Measurements from ENCODE around the gene MDH1. TPM values are rescaled to one million over a fixed set of nuclear protein-coding genes. Genes with fewer than 3 reads are reported as not detected.

MDH1 gene
- total and polyA plus RNA-seq, 12 donors: 1,017 to 1,698 (median 1,564) TPM

DNA sequence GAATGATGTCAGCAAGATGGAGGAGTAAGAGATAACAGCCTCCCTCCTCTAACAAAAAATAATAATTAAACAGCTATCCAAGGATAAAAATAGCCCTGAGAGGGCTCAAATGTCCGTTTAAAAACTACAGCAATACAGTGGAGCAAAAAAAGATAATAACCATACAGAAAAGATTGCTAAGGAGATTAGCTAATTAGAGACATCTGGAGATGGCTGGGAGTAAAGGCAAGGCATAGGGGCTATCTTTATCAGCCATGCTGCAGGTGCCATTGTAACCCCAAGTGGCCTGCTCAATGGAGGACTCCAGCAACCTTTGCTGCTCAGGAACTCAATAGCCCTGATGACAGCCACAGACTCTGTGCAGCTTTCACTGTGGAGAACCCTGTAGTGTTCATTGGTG is 42.7 kb downstream of the MDH1 start:
- Histone ChIP-seq H3K4me1 (no peaks in the 10 kb centered on the region), H3K27ac (no peak overlapping the region), H3K27me3 (no peaks in the 10 kb centered on the region), H3K4me3 (no peak overlapping the region), H3K9me3 (peaks cover 0 to 62% (median 31%) of the 10 kb centered on the region in 11 donors), H3K36me3 (no peaks in the 10 kb centered on the region)
- TF ChIP-seq, protein P1, sequence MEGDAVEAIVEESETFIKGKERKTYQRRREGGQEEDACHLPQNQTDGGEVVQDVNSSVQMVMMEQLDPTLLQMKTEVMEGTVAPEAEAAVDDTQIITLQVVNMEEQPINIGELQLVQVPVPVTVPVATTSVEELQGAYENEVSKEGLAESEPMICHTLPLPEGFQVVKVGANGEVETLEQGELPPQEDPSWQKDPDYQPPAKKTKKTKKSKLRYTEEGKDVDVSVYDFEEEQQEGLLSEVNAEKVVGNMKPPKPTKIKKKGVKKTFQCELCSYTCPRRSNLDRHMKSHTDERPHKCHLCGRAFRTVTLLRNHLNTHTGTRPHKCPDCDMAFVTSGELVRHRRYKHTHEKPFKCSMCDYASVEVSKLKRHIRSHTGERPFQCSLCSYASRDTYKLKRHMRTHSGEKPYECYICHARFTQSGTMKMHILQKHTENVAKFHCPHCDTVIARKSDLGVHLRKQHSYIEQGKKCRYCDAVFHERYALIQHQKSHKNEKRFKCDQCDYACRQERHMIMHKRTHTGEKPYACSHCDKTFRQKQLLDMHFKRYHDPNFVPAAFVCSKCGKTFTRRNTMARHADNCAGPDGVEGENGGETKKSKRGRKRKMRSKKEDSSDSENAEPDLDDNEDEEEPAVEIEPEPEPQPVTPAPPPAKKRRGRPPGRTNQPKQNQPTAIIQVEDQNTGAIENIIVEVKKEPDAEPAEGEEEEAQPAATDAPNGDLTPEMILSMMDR (IDR thresholded peaks at IDR 0.05): no peak
- ATAC-seq: no peak
- DNase-seq: no peak
- intact Hi-C loops (cut with DNase I): no loop called here
- whole genome bisulfite sequencing, 2 donors: 21 to 30% methylated on average over 1 of the region's 1 CpG

GRCh38 chr2:63632382-63632781 is 43.6 kb downstream of the MDH1 start:
- H3K4me3 ChIP-seq: no peak overlapping the region
- TF ChIP-seq, protein P1 (IDR thresholded peaks at IDR 0.05): no peak
- WGBS, 2 donors: 89% methylated on average over 2 of the region's 2 CpGs
- no peaks in the 10 kb centered on the region for H3K36me3 ChIP-seq
- intact Hi-C loops (cut with DNase I): no loop called here
- DNase-seq: no peak
- no peak overlapping the region for H3K27ac ChIP-seq
- no peaks in the 10 kb centered on the region for H3K4me1 ChIP-seq
- ATAC-seq: no peak
- no peaks in the 10 kb centered on the region for H3K27me3 ChIP-seq
- H3K9me3 ChIP-seq: peaks cover 0 to 68% (median 35%) of the 10 kb centered on the region in 11 donors

DNA sequence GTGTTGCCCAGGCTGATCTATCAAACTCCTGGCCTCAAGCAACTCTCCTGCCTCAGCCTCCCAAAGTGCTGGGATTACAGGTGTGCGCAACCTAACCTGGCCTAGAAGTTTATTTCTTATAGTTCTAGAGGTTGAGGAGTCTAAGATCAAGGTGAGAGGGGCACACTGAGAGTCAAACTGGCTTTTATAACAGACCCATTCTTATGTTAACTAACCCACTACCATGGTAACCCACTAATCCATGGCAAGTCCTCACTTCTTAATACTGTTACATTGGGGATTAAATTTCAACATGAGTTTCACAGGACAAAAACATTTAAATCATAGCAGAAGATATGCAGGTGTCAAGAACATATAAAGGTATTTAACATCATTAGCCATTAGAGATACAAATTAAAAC is 50.6 kb downstream of the MDH1 start:
- WGBS, 2 donors: 88 to 100% methylated on average over 1 of the region's 1 CpG
- Histone ChIP-seq H3K4me1 (no peaks in the 10 kb centered on the region), H3K4me3 (no peak overlapping the region), H3K27ac (no peak overlapping the region), H3K9me3 (peaks cover 0 to 38% (median 15%) of the 10 kb centered on the region in 11 donors), H3K27me3 (no peaks in the 10 kb centered on the region), H3K36me3 (no peaks in the 10 kb centered on the region)
- TF ChIP-seq, protein P1 (IDR thresholded peaks at IDR 0.05): no peak
- no peak for ATAC-seq
- DNase-seq: no peak
- intact Hi-C loops (cut with DNase I): no loop called here

- 67 to 81% methylated on average over 1 of the region's 1 CpG for WGBS, 2 donors
- TF ChIP-seq, protein P1 (IDR thresholded peaks at IDR 0.05): no peak
- no peak for ATAC-seq
- H3K4me3 ChIP-seq: no peak overlapping the region
- no peak overlapping the region for H3K27ac ChIP-seq
- H3K36me3 ChIP-seq: no peaks in the 10 kb centered on the region
- H3K9me3 ChIP-seq: peaks cover 0 to 13% (median 0%) of the 10 kb centered on the region in 11 donors
- no peaks in the 10 kb centered on the region for H3K4me1 ChIP-seq
- DNase-seq: no peak
- H3K27me3 ChIP-seq: no peaks in the 10 kb centered on the region
- intact Hi-C loops (cut with DNase I): no loop called here
Measured at GRCh38 chr2:63642946-63643345, 54.2 kb downstream of the MDH1 start.

Measured in heart right ventricle (tissue), 16 donors.